NCI-H524 (cell line): ENCODE measurements around the gene LGALSL.

Source experiments
- DNase-seq, 2 experiments: peaks; one replicate each; lab custom pipeline; 2025; lab: John Stamatoyannopoulos, UW

LGALSL gene

GRCh38 chr2:64498438-64498837, 44.5 kb downstream of the LGALSL start:
- no peak for DNase-seq

DNA sequence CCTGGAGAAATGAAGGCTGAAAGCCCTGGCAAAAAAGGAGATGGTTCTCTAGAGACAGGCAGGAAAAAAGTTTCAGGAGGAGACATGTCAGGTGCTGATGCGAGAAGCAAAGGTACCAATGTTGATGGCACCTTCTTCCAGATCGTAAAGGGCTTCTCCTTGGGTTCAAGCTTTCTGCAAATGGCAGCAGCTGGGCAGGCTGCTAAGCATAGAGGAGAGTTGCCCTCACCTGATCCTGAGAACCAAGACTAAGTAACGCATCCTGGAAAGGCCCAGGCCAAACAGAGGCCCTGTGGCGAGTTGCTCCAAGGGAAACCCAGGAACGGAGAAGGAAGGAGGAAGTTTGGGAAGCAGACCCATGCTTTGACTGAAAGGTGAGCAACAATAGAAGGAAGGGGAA, 46.6 kb downstream of the LGALSL start:
- DNase-seq: no peak

GRCh38 chr2:64501946-64502345, 48.0 kb downstream of the LGALSL start:
- DNase-seq: no peak

DNA sequence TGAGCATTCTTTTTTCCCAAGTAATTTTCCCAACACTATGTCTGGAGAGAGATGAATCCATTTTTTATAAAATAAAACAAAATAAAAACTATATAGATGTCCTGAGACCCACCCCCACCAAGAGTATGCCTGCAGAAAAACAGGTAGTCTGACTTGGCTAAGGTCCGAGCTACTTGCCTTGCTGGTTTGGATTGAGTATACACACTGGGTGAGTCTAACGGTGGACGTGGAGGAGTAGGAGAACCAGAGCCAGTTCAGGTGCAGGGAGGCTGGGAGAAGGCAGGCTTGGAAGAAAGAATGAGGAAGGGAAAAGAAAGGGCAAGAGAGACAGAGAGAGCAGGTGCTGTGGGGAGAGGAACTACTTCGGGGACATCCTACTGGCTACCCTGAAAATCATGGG, 48.9 kb downstream of the LGALSL start:
- no peak for DNase-seq

- no peak for DNase-seq
Observed at GRCh38 chr2:64504774-64505720, 51.1 kb downstream of the LGALSL start.

DNA sequence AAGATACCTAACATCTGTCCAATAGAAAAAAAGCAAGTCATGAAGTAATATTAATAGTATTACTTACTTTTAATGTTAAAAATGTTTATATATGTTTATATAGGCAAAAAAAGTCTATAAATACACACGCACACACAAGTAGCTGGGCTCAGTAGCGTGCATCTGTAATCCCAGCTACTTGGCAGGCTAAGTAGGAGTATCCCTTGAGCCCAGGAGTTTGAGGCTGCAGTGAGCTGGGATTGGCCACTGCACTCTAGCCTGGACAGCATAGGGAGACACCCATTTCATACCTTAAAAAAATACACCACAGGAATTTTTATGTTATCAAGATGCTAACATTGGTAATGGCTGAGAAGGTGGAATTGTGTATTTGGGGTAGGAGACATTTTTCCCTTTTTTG, 52.7 kb downstream of the LGALSL start:
- no peak for DNase-seq
